ENCODE data around the gene NUP43.

Gene NUP43

DNA sequence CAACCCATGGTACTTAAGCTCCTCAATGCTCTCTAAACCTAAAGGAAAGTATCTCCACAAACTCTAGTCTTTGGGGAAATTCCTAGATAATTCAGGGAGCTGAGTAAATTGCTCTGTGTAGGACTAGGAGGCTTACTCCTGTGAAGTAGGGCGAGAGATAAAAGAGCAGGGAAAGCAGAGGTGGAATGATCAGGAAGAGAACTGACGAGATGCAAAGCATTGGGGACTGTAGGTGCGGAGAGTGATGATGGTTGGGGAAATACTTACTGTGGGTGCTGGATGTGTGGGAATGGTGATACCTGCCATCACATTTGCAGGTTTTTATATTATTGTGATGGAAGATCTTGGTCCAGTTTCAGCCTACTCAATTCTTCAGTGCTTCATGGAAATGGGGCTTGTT, 26.8 kb downstream of the NUP43 start:
- WGBS, 2 experiments (ENCODE audit: insufficient coverage in 2 of 2) = 100% methylated on average over 3 of the region's 3 CpGs
- H3K27ac ChIP-seq (ENCODE audit: low read depth, low read length, severe bottlenecking) = no peak overlapping the region
- peaks cover 18% of the 10 kb centered on the region for H3K36me3 ChIP-seq (ENCODE audit: control insufficient read depth, insufficient read depth, low read length)
- H3K9me3 ChIP-seq (ENCODE audit: control insufficient read depth, low read length) = no peaks in the 10 kb centered on the region
- no peak overlapping the region for H3K4me3 ChIP-seq (ENCODE audit: extremely low read depth, insufficient read depth, low read length, poor library complexity, severe bottlenecking)
- peaks cover 2% of the 10 kb centered on the region for H3K4me1 ChIP-seq (ENCODE audit: control insufficient read depth, insufficient read depth, low read length, poor library complexity, severe bottlenecking)

DNA sequence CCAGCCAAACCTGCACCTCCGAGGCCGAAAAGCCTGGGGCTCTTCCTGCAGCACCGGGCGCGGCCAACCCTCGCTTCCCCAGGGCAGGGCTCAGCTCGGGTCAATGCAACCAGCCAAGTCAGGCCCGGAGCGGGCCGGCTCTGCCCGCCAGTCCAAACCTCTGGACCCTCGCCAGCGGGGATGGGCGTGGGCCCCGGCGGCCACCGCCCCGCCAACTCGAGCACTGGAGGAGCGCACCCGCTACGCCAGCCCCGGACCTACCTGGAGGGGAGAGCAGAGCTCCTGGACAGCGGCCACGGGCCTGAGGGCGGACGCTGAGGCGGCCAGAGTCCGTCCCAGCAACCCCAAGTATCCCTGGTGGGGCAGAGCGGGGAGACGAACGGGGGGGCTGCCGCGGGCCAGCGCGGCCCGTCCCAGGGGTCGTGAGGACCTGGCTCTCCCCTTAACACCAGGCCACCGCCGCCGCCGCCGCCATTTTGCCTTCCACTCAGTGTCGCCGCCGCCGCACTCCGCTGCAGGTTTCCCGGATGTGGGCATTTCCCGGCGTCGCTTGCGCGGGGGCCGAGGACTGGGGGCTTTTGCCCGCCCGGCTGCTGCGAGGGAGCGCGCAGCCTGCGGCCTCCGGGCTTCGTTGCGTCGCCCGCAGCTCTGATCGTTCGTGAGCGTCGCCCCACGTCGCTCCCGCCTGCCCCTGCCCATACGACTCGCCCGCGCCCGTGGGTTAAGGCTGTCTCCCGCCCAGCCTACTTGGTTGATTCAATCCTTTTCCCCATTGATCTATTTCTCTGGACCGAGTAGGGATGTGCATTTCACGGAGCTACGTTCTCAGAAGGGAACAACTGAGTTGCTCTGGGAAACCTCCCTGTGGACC, 28.5 kb downstream of the NUP43 start, which contains the start of gene LATS1:
Gene LATS1 (minus strand): TSS at position 514 of the 871 bp plus-strand sequence. CDS start 15,975 bp downstream, outside the sequence.
- Histone ChIP-seq H3K27ac (ENCODE audit: low read depth, low read length, severe bottlenecking) (peak within 1 kb of the TSS; percentile 99), H3K4me1 (ENCODE audit: control insufficient read depth, insufficient read depth, low read length, poor library complexity, severe bottlenecking) (no peaks in the 10 kb centered on the region), H3K4me3 (ENCODE audit: extremely low read depth, insufficient read depth, low read length, poor library complexity, severe bottlenecking) (peak within 1 kb of the TSS; percentile 90), H3K9me3 (ENCODE audit: control insufficient read depth, low read length) (no peaks in the 10 kb centered on the region), H3K36me3 (ENCODE audit: control insufficient read depth, insufficient read depth, low read length) (peaks cover 25% of the 10 kb centered on the region)
- WGBS, 2 experiments (ENCODE audit: insufficient coverage in 2 of 2) = 1% methylated on average over 66 to 75 of the region's 82 CpGs

GRCh38 chr6:149717255-149717587, 29.1 kb downstream of the NUP43 start:
- WGBS, 2 experiments (ENCODE audit: insufficient coverage in 2 of 2) = 0 to 3% methylated on average over 2 of the region's 9 CpGs
- peak overlapping the region; percentile 99 for H3K27ac ChIP-seq (ENCODE audit: low read depth, low read length, severe bottlenecking)
- peaks cover 26% of the 10 kb centered on the region for H3K36me3 ChIP-seq (ENCODE audit: control insufficient read depth, insufficient read depth, low read length)
- H3K4me1 ChIP-seq (ENCODE audit: control insufficient read depth, insufficient read depth, low read length, poor library complexity, severe bottlenecking) = no peaks in the 10 kb centered on the region
- H3K9me3 ChIP-seq (ENCODE audit: control insufficient read depth, low read length) = no peaks in the 10 kb centered on the region
- peak overlapping the region; percentile 90 for H3K4me3 ChIP-seq (ENCODE audit: extremely low read depth, insufficient read depth, low read length, poor library complexity, severe bottlenecking)

GRCh38 chr6:149716181-149716963, 30.0 kb downstream of the NUP43 start:
- Histone ChIP-seq H3K4me3 (ENCODE audit: extremely low read depth, insufficient read depth, low read length, poor library complexity, severe bottlenecking) (peak overlapping the region; percentile 90), H3K4me1 (ENCODE audit: control insufficient read depth, insufficient read depth, low read length, poor library complexity, severe bottlenecking) (no peaks in the 10 kb centered on the region), H3K27ac (ENCODE audit: low read depth, low read length, severe bottlenecking) (no peak overlapping the region), H3K36me3 (ENCODE audit: control insufficient read depth, insufficient read depth, low read length) (peaks cover 26% of the 10 kb centered on the region), H3K9me3 (ENCODE audit: control insufficient read depth, low read length) (no peaks in the 10 kb centered on the region)
- WGBS, 2 experiments (ENCODE audit: insufficient coverage in 2 of 2) = 43 to 100% methylated on average over 2 to 3 of the region's 8 CpGs

DNA sequence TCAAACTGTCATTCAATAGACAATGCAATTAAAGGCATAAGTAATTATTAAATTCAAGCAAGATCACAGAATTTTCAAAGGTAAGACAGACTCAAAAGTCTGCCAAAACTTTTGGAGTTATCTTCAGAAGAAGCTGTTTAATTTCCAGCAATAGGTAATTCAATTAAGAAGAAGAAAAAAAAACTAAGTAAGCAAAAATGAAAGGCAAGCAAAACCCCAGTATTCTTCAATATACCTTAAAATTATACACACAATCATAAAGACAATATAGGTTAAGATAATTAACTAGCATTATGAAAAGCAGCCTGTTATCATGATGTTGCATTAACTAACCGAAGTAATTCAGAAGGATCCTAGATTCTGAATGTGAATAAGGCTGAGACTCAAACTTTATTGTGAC, 31.9 kb downstream of the NUP43 start:
- no peak overlapping the region for H3K4me3 ChIP-seq (ENCODE audit: extremely low read depth, insufficient read depth, low read length, poor library complexity, severe bottlenecking)
- no peaks in the 10 kb centered on the region for H3K9me3 ChIP-seq (ENCODE audit: control insufficient read depth, low read length)
- H3K36me3 ChIP-seq (ENCODE audit: control insufficient read depth, insufficient read depth, low read length) = peaks cover 21% of the 10 kb centered on the region
- WGBS, 2 experiments (ENCODE audit: insufficient coverage in 2 of 2) = 100% methylated on average over 1 of the region's 1 CpG; no CpG with 5 or more reads in 1 of the 2 experiments
- H3K27ac ChIP-seq (ENCODE audit: low read depth, low read length, severe bottlenecking) = no peak overlapping the region
- no peaks in the 10 kb centered on the region for H3K4me1 ChIP-seq (ENCODE audit: control insufficient read depth, insufficient read depth, low read length, poor library complexity, severe bottlenecking)

DNA sequence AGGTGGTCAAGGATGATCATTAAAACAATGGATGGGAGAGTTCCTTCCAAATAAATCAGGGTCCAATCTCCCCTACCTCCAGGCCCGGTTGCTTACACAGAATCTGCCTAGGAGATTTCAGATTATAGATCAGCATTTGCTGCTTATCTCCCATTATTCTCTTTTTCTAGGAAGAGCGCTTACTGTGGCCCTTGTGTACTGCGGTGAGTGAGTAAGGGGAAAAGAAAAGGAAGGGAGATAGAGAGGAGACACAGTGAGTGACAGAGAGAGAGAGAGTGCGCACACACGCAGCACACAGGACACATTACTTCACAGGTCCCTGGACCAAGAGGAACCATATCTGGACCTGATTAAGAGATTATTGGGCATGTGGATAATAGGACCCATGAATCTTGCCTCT, 34.6 kb downstream of the NUP43 start:
- 100% methylated on average over 3 of the region's 5 CpGs for WGBS, 2 experiments (ENCODE audit: insufficient coverage in 2 of 2)
- peaks cover 22% of the 10 kb centered on the region for H3K36me3 ChIP-seq (ENCODE audit: control insufficient read depth, insufficient read depth, low read length)
- no peaks in the 10 kb centered on the region for H3K9me3 ChIP-seq (ENCODE audit: control insufficient read depth, low read length)
- H3K27ac ChIP-seq (ENCODE audit: low read depth, low read length, severe bottlenecking) = no peak overlapping the region
- H3K4me1 ChIP-seq (ENCODE audit: control insufficient read depth, insufficient read depth, low read length, poor library complexity, severe bottlenecking) = no peaks in the 10 kb centered on the region
- H3K4me3 ChIP-seq (ENCODE audit: extremely low read depth, insufficient read depth, low read length, poor library complexity, severe bottlenecking) = no peak overlapping the region

GRCh38 chr6:149701714-149702113, 44.6 kb downstream of the NUP43 start:
- Histone ChIP-seq H3K27ac (ENCODE audit: low read depth, low read length, severe bottlenecking) (no peak overlapping the region), H3K4me1 (ENCODE audit: control insufficient read depth, insufficient read depth, low read length, poor library complexity, severe bottlenecking) (no peaks in the 10 kb centered on the region), H3K4me3 (ENCODE audit: extremely low read depth, insufficient read depth, low read length, poor library complexity, severe bottlenecking) (no peak overlapping the region), H3K36me3 (ENCODE audit: control insufficient read depth, insufficient read depth, low read length) (peaks cover 38% of the 10 kb centered on the region), H3K9me3 (ENCODE audit: control insufficient read depth, low read length) (no peaks in the 10 kb centered on the region)
- 33 to 42% methylated on average over 5 to 6 of the region's 7 CpGs for WGBS, 2 experiments (ENCODE audit: insufficient coverage in 2 of 2)

DNA sequence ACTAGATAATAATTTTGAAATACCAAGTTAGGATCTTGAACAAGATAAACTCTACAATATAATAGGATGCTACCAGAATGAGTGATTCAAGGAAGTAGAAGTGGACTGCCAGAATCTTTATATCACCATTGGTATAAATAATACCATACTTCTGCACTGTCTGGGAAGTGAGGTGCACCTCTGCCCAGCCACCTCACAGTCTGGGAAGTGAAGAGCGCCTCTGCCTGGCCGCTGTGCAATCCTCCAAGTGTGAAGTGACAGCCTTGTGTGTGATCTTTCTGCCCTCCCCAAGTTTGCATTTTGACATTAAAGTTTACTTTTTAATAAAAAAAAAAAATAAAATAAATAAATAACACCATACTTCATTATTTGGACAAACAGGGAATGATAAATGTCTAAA, 47.2 kb downstream of the NUP43 start:
- Histone ChIP-seq H3K9me3 (ENCODE audit: control insufficient read depth, low read length) (no peaks in the 10 kb centered on the region), H3K4me1 (ENCODE audit: control insufficient read depth, insufficient read depth, low read length, poor library complexity, severe bottlenecking) (no peaks in the 10 kb centered on the region), H3K36me3 (ENCODE audit: control insufficient read depth, insufficient read depth, low read length) (peaks cover 59% of the 10 kb centered on the region), H3K27ac (ENCODE audit: low read depth, low read length, severe bottlenecking) (no peak overlapping the region), H3K4me3 (ENCODE audit: extremely low read depth, insufficient read depth, low read length, poor library complexity, severe bottlenecking) (no peak overlapping the region)
- no CpG with 5 or more reads among the region's 2 CpGs for WGBS, 2 experiments (ENCODE audit: insufficient coverage in 2 of 2)

DNA sequence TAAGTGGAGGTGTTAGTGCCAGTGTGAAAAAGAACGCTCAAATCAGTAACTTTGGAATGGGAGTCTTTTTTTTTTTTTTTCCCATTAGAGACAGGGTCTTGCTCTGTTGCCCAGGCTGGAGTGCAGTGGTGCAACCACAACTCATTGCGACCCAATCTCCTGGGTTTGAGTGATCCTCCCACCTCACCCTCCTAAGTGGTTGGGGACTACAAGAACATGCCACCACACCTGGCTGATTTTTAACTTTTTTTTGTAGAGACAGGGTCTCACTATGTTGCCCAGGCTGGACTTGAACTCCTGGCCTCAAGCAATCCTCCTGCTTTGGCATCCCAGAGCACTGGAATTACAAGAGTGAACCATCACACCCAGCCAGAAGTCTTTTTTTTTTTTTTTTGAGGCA, 48.2 kb downstream of the NUP43 start:
- Histone ChIP-seq H3K27ac (ENCODE audit: low read depth, low read length, severe bottlenecking) (no peak overlapping the region), H3K36me3 (ENCODE audit: control insufficient read depth, insufficient read depth, low read length) (peaks cover 62% of the 10 kb centered on the region), H3K4me1 (ENCODE audit: control insufficient read depth, insufficient read depth, low read length, poor library complexity, severe bottlenecking) (no peaks in the 10 kb centered on the region), H3K9me3 (ENCODE audit: control insufficient read depth, low read length) (no peaks in the 10 kb centered on the region), H3K4me3 (ENCODE audit: extremely low read depth, insufficient read depth, low read length, poor library complexity, severe bottlenecking) (no peak overlapping the region)
- 100% methylated on average over 1 of the region's 2 CpGs; no CpG with 5 or more reads in 1 of the 2 experiments for WGBS, 2 experiments (ENCODE audit: insufficient coverage in 2 of 2)

GRCh38 chr6:149696901-149697300, 49.4 kb downstream of the NUP43 start:
- 100% methylated on average over 1 of the region's 1 CpG for WGBS, 2 experiments (ENCODE audit: insufficient coverage in 2 of 2)
- Histone ChIP-seq H3K36me3 (ENCODE audit: control insufficient read depth, insufficient read depth, low read length) (peaks cover 74% of the 10 kb centered on the region), H3K4me3 (ENCODE audit: extremely low read depth, insufficient read depth, low read length, poor library complexity, severe bottlenecking) (no peak overlapping the region), H3K4me1 (ENCODE audit: control insufficient read depth, insufficient read depth, low read length, poor library complexity, severe bottlenecking) (no peaks in the 10 kb centered on the region), H3K9me3 (ENCODE audit: control insufficient read depth, low read length) (no peaks in the 10 kb centered on the region), H3K27ac (ENCODE audit: low read depth, low read length, severe bottlenecking) (no peak overlapping the region)
